Keratinocyte (primary cell): Measurements from ENCODE around the gene MVB12B. TPM values are rescaled to one million over a fixed set of nuclear protein-coding genes. Genes with fewer than 3 reads are reported as not detected.

Experiments used
- DNase-seq: peaks from one replicate; pipeline ENCODE4 v3.0.0-alpha.2; 2011; ENCODE audit warnings: low read depth, missing footprints, low spot score
- FAIRE-seq: peaks from 2 replicates; lab custom pipeline; 2011; peaks lifted over from hg19 to GRCh38; lab: Jason Lieb, UNC
- H2AFZ ChIP-seq: 2 replicates; pipeline ENCODE4 v1.6.0; 2012; ENCODE audit warnings: low read length, control low read depth, inconsistent platforms; ENCODE audit not compliant: control insufficient read depth
- H3K27ac ChIP-seq: 2 replicates; pipeline ENCODE4 v1.5.1; 2011; ENCODE audit warnings: low read length; ENCODE audit not compliant: control insufficient read depth, insufficient read depth
- H3K27me3 ChIP-seq: 3 replicates; pipeline ENCODE4 v1.6.0; 2011; ENCODE audit warnings: low read length; ENCODE audit not compliant: control insufficient read depth, insufficient read depth; ENCODE audit errors: extremely low read depth
- H3K36me3 ChIP-seq, 2 experiments: 2 replicates in 1 of 2; 3 replicates in 1 of 2; pipeline ENCODE4 v1.5.1; 2011; ENCODE audit warnings: low read length in 2 of 2, mild to moderate bottlenecking in 1 of 2; ENCODE audit not compliant: control insufficient read depth in 2 of 2, insufficient read depth in 2 of 2; ENCODE audit errors: extremely low read depth in 1 of 2
- H3K4me1 ChIP-seq: 3 replicates; pipeline ENCODE4 v1.5.1; 2011; ENCODE audit warnings: low read length; ENCODE audit not compliant: control insufficient read depth, insufficient read depth; ENCODE audit errors: extremely low read depth
- H3K4me2 ChIP-seq: 3 replicates; pipeline ENCODE4 v1.6.0; 2011; ENCODE audit warnings: low read depth, low read length; ENCODE audit not compliant: control insufficient read depth, insufficient read depth; ENCODE audit errors: extremely low read depth
- H3K4me3 ChIP-seq, 3 experiments: fragments of 200-600 bp in 1 of 3; sonication (generic) in 1 of 3; 2 replicates in 2 of 3; 3 replicates in 1 of 3; pipeline ENCODE4 v1.5.1; 2011 to 2016; ENCODE audit warnings: low read length in 3 of 3, mild to moderate bottlenecking in 3 of 3, control low read depth in 2 of 3, inconsistent platforms in 1 of 3, low read depth in 1 of 3, mixed read lengths in 1 of 3, mixed run types in 1 of 3, moderate library complexity in 1 of 3; ENCODE audit not compliant: control insufficient read depth in 2 of 3, insufficient read depth in 2 of 3; ENCODE audit errors: extremely low read depth in 1 of 3
- H3K79me2 ChIP-seq: 2 replicates; pipeline ENCODE4 v1.6.0; 2012; ENCODE audit warnings: low read length; ENCODE audit not compliant: control insufficient read depth, insufficient read depth
- H3K9ac ChIP-seq: 3 replicates; pipeline ENCODE4 v1.6.0; 2011; ENCODE audit warnings: low read length; ENCODE audit not compliant: control insufficient read depth, insufficient read depth; ENCODE audit errors: extremely low read depth
- H3K9me1 ChIP-seq: 3 replicates; pipeline ENCODE4 v1.6.0; 2011; ENCODE audit warnings: low read length; ENCODE audit not compliant: control insufficient read depth, insufficient read depth; ENCODE audit errors: extremely low read depth
- H3K9me3 ChIP-seq: 2 replicates; pipeline ENCODE4 v1.5.1; 2012; ENCODE audit warnings: low read depth, low read length; ENCODE audit not compliant: control insufficient read depth
- H4K20me1 ChIP-seq: 3 replicates; pipeline ENCODE4 v1.6.0; 2011; ENCODE audit warnings: low read length; ENCODE audit not compliant: control insufficient read depth, insufficient read depth; ENCODE audit errors: extremely low read depth
- CTCF ChIP-seq, 3 experiments: IDR thresholded peaks in 1 of 3; conservative IDR thresholded peaks in 1 of 3; optimal IDR thresholded peaks in 1 of 3; 2 replicates in 2 of 3; 3 replicates in 1 of 3; pipeline versions ENCODE3 to v1.5.1; 2011; ENCODE audit warnings: low read length in 3 of 3, mild to moderate bottlenecking in 3 of 3, moderate library complexity in 2 of 3, control low read depth in 1 of 3, inconsistent platforms in 1 of 3; ENCODE audit not compliant: insufficient read depth in 2 of 3; ENCODE audit errors: extremely low read depth in 1 of 3
- EZH2 ChIP-seq: IDR thresholded peaks from one replicate; pipeline ENCODE4 v1.6.1; 2012; ENCODE audit warnings: inconsistent platforms, mild to moderate bottlenecking, low read length, moderate library complexity
- dilution Hi-C: fragments of 300-500 bp; cut with MboI; formaldehyde crosslinking; loops from one replicate; pipeline ENCODE4 v1.7.0; 2020; ENCODE audit warnings: low sequenced_read_pairs; ENCODE audit not compliant: extremely low pct_ligation_motif_present
- polyA plus RNA-seq, 5 experiments: library from polyadenylated mRNA; depleted of rRNA in 3 of 5; stranded (reverse) in 3 of 5; stranded (forward) in 1 of 5; unstranded in 1 of 5; fragments of >200 nt; gene quantifications; 1 replicate in 1 of 5; 2 replicates in 3 of 5; 3 replicates in 1 of 5; pipeline versions ENCODE4 v1.2.1 to v1.2.3, GENCODE V29; 2011 to 2012; ENCODE audit warnings: missing spikeins in 2 of 5, low read depth in 1 of 5, low replicate concordance in 1 of 5

Gene MVB12B
- polyA plus RNA-seq, 1 donor (not counting 4 experiments of a cell fraction or from before 2014, with no cell fraction given), result 1.2 TPM

GRCh38 chr9:126287166-126287866, 39.3 kb upstream of the MVB12B start:
- no peaks in the 10 kb centered on the region for H3K9me3 ChIP-seq
- no peak overlapping the region for H3K4me2 ChIP-seq
- no peak for TF ChIP-seq CTCF (optimal IDR thresholded peaks at IDR 0.05 in 1 of 3, IDR thresholded peaks at IDR 0.05 in 1 of 3, conservative IDR thresholded peaks at IDR 0.05 in 1 of 3; ENCODE audit: extremely low read depth in 1 of 3, insufficient read depth in 2 of 3, low read length in 3 of 3)
- no peak for TF ChIP-seq EZH2
- no peaks in the 10 kb centered on the region for H3K9me1 ChIP-seq
- H3K36me3 ChIP-seq, result no peaks in the 10 kb centered on the region
- no peak overlapping the region for H3K9ac ChIP-seq
- H3K27me3 ChIP-seq, result no peaks in the 10 kb centered on the region
- H4K20me1 ChIP-seq, result no peaks in the 10 kb centered on the region
- no peak overlapping the region for H2AFZ ChIP-seq
- H3K4me1 ChIP-seq, result no peaks in the 10 kb centered on the region
- H3K79me2 ChIP-seq, result no peaks in the 10 kb centered on the region
- FAIRE-seq, result no peak
- DNase-seq, result no peak
- dilution Hi-C loops, result no loop called here
- H3K4me3 ChIP-seq, result no peak overlapping the region
- no peak overlapping the region for H3K27ac ChIP-seq

GRCh38 chr9:126290871-126291270, 35.8 kb upstream of the MVB12B start:
- Histone ChIP-seq H4K20me1 (no peaks in the 10 kb centered on the region), H3K36me3 (no peaks in the 10 kb centered on the region), H2AFZ (no peak overlapping the region), H3K9ac (no peak overlapping the region), H3K79me2 (no peaks in the 10 kb centered on the region), H3K9me3 (no peaks in the 10 kb centered on the region), H3K9me1 (no peaks in the 10 kb centered on the region), H3K27ac (no peak overlapping the region), H3K4me1 (no peaks in the 10 kb centered on the region), H3K27me3 (no peaks in the 10 kb centered on the region), H3K4me3 (no peak overlapping the region), H3K4me2 (no peak overlapping the region)
- TF ChIP-seq CTCF (optimal IDR thresholded peaks at IDR 0.05 in 1 of 3, IDR thresholded peaks at IDR 0.05 in 1 of 3, conservative IDR thresholded peaks at IDR 0.05 in 1 of 3; ENCODE audit: extremely low read depth in 1 of 3, insufficient read depth in 2 of 3, low read length in 3 of 3), result no peak
- no peak for TF ChIP-seq EZH2
- DNase-seq (no peak), FAIRE-seq (no peak)
- dilution Hi-C loops, result no loop called here
